ENCODE measurements around the gene SH3RF3.
"Not testable (repeated sequence)": the region's sequence is repeated elsewhere in the genome, so short reads cannot be mapped to it uniquely, and the experiment has no call there.

SH3RF3 gene

GRCh38 chr2:109160714-109161440 lies 31.9 kb downstream of the SH3RF3 start:
- no peak for DNase-seq

GRCh38 chr2:109162367-109162766 lies 33.4 kb downstream of the SH3RF3 start:
- not testable (repeated sequence) for DNase-seq

- no peak for DNase-seq
Observed at GRCh38 chr2:109162999-109163398, 34.0 kb downstream of the SH3RF3 start.

GRCh38 chr2:109164311-109164710 lies 35.3 kb downstream of the SH3RF3 start:
- DNase-seq, result no peak

- DNase-seq, result no peak
Observed at GRCh38 chr2:109164739-109165221, 35.8 kb downstream of the SH3RF3 start.

GRCh38 chr2:109166811-109167210 lies 37.8 kb downstream of the SH3RF3 start:
- no peak for DNase-seq

- no peak for DNase-seq
Observed at GRCh38 chr2:109168086-109168485, 39.1 kb downstream of the SH3RF3 start.

GRCh38 chr2:109168716-109169115 lies 39.7 kb downstream of the SH3RF3 start:
- no peak for DNase-seq

GRCh38 chr2:109170645-109171044 lies 41.6 kb downstream of the SH3RF3 start:
- DNase-seq, result no peak

- DNase-seq, result no peak
Observed at GRCh38 chr2:109171444-109172334, 42.7 kb downstream of the SH3RF3 start.

GRCh38 chr2:109172556-109173105 lies 43.6 kb downstream of the SH3RF3 start:
- DNase-seq, result no peak

GRCh38 chr2:109173311-109174171 lies 44.5 kb downstream of the SH3RF3 start:
- no peak for DNase-seq

GRCh38 chr2:109174214-109174613 lies 45.2 kb downstream of the SH3RF3 start:
- no peak for DNase-seq

- no peak for DNase-seq
Observed at GRCh38 chr2:109174626-109175349, 45.8 kb downstream of the SH3RF3 start.

GRCh38 chr2:109175350-109175678 lies 46.3 kb downstream of the SH3RF3 start:
- no peak for DNase-seq

GRCh38 chr2:109176928-109177327 lies 47.9 kb downstream of the SH3RF3 start:
- no peak for DNase-seq

- DNase-seq, result no peak
Observed at GRCh38 chr2:109177635-109178034, 48.6 kb downstream of the SH3RF3 start.

GRCh38 chr2:109178968-109179367 lies 50.0 kb downstream of the SH3RF3 start:
- DNase-seq, result no peak

GRCh38 chr2:109180786-109181185 lies 51.8 kb downstream of the SH3RF3 start:
- no peak for DNase-seq

- DNase-seq, result no peak
Observed at GRCh38 chr2:109182426-109182825, 53.4 kb downstream of the SH3RF3 start.

- no peak for DNase-seq
Observed at GRCh38 chr2:109183871-109184270, 54.9 kb downstream of the SH3RF3 start.

GRCh38 chr2:109184368-109184767 lies 55.4 kb downstream of the SH3RF3 start:
- no peak for DNase-seq

Measured in stimulated activated CD4-positive, alpha-beta T cell treated with anti-CD3 and anti-CD28 coated beads, Interleukin-2, amount 100 ng/mL, for 24 hours (primary cell).